SK-N-SH (cell line): ENCODE results near the gene GFRA3.

Source experiments
- CTCF ChIP-seq: fragments of 200-600 bp; sonication (generic); IDR thresholded peaks from 2 replicates; pipeline ENCODE4 v1.6.1; 2017; ENCODE audit warnings: antibody characterized with exemption, mild to moderate bottlenecking, moderate library complexity
- MAX ChIP-seq: IDR thresholded peaks from 2 replicates; pipeline ENCODE4 v1.4.0; 2012; ENCODE audit warnings: low read depth
- REST ChIP-seq: IDR thresholded peaks from 2 replicates; pipeline ENCODE4 v1.6.1; 2012; ENCODE audit warnings: mild to moderate bottlenecking, low read depth, low read length, moderate library complexity
- USF1 ChIP-seq: IDR thresholded peaks from 2 replicates; pipeline ENCODE4 v1.4.0; 2012; ENCODE audit warnings: low read depth, borderline replicate concordance

- TF ChIP-seq CTCF, result no peak
- TF ChIP-seq MAX, result no peak
- no peak for TF ChIP-seq USF1
- TF ChIP-seq REST, result no peak
Measured at GRCh38 chr5:138315751-138316278, 41.4 kb upstream of the GFRA3 start.
